GM12801 (cell line): ENCODE measurements around the gene NDUFB3.

ENCODE experiments used
- TF ChIP-seq, protein P1 (sequence below): IDR thresholded peaks from one replicate; pipeline ENCODE4 v1.5.1; 2011; ENCODE audit warnings: control low read depth; ENCODE audit not compliant: insufficient read length; ENCODE audit errors: extremely low read depth

NDUFB3 gene

GRCh38 chr2:201071479-201072200 lies at the start of gene NDUFB3, which contains the start of gene HYCC2:
TSS of gene NDUFB3 (plus strand) at chr2:201072001. CDS start at chr2:201078883, 6,882 bp downstream.
TSS of gene HYCC2 (minus strand) at chr2:201071671. CDS start at chr2:201024009, 47,662 bp downstream.
- TF ChIP-seq, protein P1, sequence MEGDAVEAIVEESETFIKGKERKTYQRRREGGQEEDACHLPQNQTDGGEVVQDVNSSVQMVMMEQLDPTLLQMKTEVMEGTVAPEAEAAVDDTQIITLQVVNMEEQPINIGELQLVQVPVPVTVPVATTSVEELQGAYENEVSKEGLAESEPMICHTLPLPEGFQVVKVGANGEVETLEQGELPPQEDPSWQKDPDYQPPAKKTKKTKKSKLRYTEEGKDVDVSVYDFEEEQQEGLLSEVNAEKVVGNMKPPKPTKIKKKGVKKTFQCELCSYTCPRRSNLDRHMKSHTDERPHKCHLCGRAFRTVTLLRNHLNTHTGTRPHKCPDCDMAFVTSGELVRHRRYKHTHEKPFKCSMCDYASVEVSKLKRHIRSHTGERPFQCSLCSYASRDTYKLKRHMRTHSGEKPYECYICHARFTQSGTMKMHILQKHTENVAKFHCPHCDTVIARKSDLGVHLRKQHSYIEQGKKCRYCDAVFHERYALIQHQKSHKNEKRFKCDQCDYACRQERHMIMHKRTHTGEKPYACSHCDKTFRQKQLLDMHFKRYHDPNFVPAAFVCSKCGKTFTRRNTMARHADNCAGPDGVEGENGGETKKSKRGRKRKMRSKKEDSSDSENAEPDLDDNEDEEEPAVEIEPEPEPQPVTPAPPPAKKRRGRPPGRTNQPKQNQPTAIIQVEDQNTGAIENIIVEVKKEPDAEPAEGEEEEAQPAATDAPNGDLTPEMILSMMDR: no peak

GRCh38 chr2:201024518-201024917 lies 47.3 kb upstream of the NDUFB3 start:
- TF ChIP-seq, protein P1: no peak

DNA sequence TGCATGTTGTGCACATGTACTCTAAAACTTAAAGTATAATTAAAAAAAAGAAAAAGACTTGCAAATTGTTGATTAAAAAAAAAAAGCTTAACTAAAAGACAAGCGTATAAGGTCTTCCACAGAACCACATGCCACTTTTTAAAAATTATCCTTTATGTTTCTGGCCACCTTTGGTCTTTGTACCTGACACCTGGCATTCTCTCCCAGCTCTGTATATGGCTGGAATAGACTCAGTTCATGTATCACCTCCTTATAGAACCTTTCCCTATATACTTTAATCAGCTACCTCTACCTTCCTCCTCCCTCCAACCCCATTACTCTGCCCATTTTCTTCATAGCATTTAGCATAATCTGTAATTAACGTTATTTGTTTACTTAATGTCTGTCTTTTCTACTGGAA lies 32.9 kb upstream of the NDUFB3 start:
- TF ChIP-seq, protein P1: no peak

DNA sequence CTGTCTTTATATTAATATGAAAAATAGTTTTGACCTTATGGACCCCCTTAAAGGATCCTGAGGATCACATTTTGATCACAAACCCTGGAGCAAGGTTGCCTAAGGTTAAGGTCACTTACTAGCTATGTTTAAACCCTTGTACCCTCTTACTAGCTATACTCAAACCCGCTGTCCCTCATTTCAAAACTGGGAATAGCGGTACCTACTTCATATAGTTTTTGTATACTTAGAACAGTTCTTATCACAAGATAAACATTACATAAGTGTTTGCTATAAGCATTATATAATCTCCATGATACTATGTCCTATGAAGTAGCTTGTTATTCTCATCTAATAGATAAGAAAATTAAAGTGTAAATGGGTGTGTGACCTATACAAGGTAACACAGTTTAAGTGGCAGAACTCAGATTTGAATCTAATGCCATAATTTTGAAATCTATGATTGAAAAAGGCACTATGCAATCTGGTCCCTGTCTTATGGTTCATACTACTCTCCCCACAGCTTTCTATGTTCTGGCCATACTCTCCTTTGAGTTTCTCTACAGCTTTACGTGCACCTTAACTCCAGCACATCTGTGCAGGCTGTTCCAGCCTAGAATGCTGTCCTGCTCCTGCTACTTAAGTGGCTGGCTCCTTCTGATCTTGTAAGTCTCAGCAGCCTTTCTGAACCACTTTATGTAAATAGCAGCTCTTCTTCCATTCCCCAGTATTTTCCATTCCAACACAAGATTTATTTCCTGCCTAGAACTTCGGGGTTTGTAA lies 30.8 kb upstream of the NDUFB3 start:
- TF ChIP-seq, protein P1: no peak

GRCh38 chr2:201046881-201047280 lies 24.9 kb upstream of the NDUFB3 start:
- TF ChIP-seq, protein P1: no peak

- TF ChIP-seq, protein P1: no peak
Observed at GRCh38 chr2:201049455-201049854, 22.3 kb upstream of the NDUFB3 start.

DNA sequence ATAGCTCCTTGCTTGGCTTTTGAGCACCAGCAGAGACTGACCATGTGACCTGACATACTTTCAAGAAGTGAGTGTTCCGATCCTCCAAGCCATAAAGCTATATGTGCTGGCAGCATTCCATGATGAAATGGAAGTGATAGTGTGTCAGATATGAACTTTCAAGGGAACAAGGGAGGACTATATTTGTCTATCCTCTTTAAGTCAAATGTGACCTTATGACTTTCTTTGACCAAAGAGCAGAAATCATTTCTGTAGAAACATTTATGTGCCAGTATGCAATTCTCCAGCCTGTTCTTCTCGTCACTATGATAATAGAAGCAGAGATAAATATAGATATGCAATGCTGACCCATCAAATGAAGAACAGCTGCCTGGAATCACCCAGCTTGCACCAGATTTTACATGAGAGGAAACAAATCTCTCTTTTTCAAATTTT lies 14.7 kb upstream of the NDUFB3 start:
- TF ChIP-seq, protein P1: no peak
